GM21367 (cell line): ENCODE results near the gene CBX7.

Experiments
- ATAC-seq: cut with Tn5 transposase; IDR thresholded peaks from one replicate; pipeline ENCODE4 v1.9.1; 2021; ENCODE audit not compliant: unreplicated experiment

Gene CBX7

DNA sequence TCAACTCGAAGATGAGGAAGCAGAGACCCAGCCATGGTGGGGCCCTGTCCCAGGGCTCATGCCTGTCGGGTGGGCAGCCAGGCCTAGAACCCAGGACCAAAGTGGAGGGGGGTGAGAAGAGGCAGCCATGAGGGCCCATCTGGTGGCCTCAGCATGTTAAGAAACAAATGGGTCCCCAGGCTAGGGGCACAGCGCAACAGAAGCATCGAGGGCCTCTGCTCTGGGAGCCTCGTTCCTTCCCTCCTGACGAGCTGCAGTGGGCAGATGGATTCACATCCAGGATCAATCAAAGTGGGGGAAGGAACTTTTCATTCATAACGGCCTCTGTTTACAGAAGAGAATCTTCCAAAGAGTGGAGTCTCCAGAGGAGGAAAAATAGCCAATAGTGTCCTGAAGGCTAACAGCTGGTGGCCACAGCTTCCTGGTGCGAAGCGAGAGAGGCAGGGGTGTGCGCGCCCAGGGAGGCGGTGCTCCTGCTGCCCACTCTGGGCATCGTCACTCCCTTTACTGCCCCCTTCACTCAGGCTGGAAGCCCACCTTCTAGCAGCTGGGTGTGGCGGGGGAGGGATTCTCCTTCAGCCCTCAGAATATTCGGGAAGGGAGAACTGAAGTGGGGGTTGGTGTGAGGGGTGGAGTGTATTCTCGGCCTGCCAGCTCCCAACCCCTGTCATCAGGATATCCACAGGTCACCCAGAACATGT is 4.3 kb downstream of the CBX7 start:
- ATAC-seq, result no peak

DNA sequence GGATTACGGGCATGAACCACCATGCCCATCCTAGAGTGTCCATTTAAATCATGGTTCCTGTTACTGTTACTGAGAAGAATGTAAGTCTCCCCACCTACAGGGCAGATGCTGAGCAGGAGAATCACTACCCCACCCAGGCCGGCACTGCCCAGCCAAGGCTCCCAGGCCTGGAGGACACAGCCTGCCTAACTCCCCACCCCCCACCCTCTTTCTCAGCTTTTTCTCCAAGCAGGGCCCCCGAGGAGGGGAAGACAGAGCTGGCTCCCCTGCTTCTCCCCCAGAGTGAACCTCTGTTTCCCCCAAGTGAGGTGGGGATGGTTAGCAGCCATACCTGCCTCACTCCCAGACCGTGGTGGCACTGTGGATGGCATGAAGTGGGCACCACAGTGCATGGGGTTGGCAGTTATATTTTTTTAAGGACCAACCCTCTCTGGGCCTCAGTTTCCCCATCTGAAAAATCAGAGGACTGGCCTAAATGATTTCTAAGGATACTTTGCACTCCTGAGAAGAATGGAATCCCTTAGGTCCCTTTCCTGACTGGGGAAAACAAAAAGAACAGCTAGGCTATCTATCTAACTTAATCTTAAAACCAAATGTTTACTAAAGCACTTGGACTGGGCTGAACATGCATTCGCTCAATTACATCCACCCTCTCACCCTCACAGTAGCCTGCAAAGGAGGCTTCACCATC is 5.0 kb downstream of the CBX7 start:
- ATAC-seq, result no peak

DNA sequence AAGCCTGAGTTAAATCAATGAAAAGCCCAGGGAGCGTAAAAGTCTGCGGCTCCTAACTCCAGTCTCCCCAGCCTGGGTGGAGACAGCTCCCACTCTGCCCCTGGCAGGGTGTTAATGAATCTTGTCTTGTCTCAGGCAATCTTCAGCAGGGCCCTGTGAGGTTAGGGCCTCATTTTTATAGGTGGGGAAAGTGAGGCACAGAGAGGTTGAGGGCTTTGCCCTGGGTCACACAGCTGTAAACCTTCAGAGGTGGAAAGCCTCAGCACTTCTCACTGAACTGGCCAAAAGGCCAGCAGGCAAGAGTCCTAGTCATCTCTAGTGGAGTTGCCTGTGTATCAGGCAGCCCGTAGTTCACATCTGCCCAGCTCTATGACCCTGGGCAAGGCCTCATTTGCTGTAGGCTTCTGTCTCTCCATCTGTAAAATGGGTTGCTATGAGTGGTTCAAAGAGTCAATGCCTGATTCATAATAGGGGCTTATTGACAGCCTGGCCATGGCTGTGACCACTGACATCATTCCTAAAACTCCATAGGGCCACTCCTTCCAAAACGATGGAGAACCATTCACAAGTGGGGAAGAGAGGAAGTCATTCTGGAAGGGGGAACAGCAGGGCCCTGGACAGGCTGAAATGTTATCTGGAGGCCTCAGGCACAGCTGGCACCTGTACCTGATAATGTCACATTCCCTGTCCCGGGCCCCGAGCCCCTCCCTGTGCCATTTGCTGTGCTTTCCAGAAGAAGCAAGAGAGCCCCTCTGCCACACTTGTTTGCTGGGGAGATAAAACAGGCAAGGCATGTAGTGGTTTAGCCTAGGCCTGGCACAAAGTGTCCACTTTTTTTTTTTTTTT is 6.0 kb downstream of the CBX7 start:
- ATAC-seq, result no peak

DNA sequence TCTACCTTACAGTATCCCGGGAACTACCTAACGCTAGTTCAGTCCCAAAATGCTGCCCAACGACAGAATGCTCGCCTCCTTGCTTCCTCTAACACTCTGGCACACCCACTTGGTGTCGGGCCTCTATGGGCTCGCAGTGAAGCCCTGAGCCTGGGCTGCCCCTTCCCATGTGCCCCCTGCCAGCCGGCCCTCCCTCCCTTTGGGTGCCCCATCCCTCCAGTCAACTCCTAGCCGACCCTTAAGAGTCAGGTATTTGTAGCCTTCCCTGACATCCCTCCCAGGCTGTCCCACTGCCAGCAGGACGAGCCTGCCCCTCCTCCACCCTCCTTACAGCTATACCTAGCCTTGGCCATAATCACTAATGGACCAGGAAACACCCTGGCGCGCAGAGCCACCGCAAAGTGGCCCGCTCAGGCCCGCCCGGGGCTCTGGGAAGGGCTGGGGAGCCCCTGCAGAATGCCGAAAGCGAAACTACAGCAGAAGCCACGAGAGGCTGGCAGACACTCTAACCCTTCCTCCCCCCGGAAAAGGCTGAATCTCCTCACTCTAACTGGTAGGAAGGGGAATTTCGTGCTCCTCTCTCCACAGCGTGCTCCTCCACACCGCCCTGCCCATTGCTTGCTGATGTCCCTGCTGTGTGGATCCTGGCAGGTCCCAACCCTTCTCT is 8.2 kb downstream of the CBX7 start:
- ATAC-seq, result no peak

DNA sequence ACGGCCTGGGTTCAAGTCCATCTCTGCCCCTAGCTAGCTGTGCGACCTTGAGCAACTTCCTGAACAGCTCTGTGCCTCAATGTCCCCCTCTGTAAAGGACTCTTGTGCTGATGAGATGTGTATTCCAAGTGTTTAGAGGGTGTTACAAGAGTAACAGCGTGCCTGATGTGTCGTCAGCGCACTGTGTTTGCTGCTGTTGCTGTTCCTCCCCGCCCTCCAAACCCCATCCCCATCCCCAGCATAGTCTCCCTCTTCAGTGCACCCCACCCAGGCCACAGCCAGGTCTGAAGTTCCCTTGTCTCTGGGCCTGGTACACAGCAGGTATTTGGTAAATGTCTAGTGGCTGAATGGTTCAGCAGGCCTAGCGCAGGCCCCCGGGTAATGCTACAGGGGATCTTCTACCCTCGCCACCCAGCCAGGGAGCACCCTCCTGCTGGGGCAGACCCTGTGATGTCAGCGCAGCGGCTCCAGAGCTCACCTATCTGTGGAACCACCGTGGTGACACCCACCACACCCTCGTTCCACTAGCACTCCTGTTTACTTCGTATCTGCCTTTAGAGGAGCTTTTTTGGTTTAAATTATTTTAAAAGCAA is 10.3 kb downstream of the CBX7 start:
- no peak for ATAC-seq

DNA sequence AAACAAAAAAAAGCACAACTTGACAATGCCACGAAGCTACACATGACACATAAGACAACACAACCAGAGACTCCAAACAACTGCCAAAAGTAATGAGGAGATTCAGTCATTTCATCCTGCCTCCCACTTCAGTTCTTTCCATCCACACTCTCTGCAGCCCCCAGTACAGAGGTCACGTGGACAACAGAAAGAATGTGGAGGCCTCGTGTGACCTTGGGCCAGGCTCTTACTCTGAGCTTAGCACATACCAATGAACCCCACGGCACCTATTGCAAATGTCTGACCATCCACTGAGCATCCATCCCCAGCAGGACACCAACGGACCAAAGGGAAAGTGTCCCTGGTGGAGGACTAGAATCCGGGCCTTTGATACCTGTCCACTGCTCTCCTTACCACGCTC is 12.5 kb downstream of the CBX7 start:
- ATAC-seq, result no peak

DNA sequence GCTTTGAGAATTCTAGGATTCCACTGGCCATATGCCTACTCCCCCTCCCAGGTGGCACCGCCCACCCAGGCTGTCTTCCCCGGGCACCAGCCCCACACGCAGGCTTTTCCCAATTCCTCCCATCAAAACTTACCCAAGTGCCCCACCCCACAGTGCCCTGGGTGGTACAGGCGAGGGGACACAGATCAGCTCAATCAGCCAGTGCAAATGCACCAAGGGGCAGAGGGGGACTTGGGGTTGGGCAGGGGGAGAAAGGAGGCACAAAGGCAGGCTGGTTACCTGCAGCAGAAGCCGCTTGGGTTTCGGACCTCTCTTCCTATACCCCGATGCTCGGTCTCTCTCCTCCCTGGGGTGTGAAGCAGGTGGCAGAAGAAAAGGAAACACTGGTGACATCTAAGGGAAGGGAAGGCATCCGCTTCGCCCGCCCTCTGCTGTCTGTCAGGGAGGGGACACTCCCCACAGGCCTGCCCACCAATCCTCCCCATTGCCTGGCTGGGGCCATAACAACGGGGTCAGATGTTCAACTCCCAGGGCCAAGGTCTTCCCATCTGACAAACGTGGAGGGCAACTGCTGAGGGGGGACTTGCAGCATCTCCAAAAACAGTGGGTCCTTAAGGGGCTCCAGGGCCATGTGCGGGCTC is 14.0 kb downstream of the CBX7 start:
- ATAC-seq, result no peak

DNA sequence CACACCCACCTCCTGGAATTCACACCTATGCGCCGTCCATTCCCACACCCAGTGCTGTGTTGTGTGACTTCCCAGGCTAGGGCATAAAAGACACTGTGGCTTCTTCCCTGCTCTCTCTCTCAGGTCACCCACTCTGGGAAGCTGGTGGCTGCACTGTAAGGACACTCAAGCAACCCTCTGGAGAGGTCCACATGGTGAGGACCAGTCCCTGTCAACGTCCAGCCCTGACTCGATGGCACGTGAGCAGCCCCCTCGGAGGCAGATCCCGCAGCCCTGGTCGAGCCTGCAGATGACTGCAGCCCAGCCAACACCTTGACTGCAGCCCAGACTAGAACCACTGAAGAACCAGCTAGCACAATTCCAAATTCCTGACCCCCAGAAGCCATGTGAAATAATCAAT is 16.2 kb downstream of the CBX7 start:
- no peak for ATAC-seq

DNA sequence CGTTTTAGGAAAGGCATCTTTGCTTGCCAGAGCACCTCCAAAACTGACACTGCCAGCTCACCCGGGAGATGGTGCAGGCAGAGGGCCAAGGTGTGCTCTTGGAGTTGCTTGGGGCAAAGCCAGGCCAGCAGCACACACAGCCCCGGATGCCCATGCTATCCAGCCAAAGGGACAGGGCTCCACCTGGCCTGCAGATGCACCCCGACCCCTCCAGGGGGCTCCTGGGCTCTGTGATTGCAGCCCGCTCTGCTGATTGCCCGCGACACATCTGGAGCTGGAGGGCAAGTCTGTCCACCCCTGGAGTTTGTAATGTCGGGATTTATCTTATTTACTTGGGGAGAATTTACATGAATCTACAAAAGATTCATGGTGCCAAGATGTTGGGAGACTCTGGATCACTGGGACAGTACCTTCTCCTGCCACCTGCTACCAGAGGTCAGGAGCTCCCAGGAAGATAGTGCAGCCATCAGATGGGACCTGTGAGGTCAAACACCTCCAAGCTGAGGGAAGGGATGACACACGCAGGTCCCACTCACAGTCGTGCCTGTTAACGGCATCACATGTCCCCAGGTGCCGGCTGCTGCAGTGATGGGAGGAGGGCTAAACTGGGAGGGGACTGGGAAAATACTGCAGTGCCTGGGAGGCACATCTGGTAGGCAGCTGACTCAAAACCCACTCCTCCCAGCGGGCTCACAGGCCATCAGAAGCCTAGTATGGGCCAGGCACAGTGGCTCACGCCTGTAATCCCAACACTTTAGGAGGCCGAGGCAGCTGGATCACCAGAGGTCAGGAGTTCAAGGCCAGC is 17.2 kb downstream of the CBX7 start:
- ATAC-seq, result no peak

DNA sequence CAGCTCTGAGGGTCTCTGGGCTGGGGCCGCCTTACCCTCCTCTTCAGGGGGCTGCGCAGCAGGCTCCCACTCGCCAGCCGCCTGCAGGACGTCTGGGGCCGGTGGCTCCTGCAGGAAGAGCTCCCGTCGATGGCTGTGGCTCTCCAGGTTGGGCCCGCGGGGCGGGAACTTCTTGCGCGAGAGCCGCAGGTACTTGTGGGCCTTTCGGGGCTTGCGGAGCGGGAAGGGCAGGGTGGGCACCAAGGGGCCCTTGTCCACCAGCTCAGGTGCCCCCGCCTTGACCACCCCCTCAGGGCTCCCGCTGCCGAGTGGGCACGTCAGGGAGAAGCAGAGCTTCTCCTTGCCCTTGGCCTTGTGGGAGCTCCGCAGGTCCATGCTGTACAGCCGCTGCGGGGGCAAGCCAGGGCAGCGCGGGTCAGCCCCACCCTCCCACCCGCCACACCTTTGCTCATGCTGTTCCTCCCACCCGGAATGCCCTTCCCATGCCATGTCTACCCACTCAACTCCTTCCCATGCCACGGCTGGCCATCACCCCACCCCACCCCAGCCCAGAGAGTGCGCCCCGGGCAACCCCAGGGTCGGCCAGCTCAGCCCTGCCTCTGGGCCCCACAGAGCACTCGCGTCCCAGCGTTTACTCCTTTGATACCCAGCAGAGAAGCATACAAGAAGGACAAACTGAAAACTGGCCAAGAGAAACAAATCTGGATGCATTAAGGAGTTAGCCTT is 18.0 kb downstream of the CBX7 start:
- ATAC-seq, result no peak

DNA sequence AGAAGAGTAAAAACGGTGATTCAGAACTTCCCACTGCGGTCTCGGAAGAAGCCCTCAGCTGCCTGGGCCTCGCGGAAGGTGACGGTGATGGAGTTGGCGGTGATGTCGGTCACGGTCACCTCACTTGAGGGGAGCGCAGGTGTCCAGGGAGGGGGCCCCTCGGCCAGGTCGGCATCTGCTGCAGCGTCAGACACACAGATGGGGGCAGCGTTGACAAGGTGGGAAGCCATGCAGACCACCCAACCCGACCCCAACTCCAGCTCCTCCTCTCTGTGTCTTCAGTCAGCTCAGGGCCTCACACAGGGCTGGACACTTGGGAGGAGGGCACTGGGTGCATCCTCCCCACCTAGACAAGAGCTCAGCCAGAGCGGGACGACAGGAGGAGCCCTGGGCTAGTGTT is 18.6 kb downstream of the CBX7 start:
- ATAC-seq, result no peak

DNA sequence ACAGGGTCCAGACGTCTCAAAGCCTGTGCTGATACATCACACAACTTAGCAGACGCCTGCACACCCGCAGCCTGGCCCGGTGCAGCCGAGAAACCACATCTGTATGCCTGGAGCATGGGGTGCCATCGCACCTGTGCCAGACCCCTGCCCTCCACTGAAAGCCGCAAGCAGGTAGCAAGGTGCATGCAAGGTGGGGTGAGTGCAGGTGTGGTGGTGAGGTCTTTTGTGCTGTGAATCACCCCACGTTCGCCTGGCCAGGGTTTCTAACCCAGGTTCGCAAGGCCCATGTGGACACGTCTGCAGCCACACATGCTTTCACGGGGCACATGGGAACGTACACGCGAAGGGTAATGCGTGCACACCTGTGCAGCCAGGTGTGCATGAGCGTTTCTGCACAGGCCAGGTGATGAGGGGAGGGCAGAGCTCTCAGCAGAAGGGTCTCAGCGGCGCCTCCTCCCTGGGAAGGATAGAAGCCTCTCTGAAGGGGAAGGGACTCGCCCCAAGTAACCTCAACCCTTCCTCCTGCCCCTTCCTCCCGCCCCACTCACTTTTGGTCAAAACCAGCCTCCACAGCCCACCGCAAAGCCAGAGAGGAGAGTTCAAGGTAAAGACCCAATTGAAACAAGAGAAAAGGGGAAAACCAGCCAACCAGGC is 19.5 kb downstream of the CBX7 start:
- no peak for ATAC-seq

DNA sequence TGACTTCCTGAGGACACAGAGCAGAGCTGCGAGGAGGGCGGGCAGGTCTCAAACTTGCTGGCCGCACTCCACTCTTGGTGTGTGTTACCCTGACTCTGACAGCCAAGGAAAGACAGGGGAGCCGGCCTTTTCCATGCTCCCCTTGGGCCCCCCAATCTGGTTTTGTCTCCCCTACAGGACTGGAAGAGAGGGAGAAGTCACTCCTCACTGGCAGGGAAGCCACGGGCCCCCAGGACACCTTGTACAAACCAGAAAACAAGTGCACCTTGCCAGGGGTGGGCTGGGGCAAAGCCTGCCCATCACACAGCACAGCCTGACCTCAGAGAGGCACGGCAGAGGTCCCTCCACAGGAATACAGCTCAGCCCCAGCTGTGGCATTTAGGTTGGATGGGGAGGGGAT is 20.2 kb downstream of the CBX7 start:
- ATAC-seq, result no peak

DNA sequence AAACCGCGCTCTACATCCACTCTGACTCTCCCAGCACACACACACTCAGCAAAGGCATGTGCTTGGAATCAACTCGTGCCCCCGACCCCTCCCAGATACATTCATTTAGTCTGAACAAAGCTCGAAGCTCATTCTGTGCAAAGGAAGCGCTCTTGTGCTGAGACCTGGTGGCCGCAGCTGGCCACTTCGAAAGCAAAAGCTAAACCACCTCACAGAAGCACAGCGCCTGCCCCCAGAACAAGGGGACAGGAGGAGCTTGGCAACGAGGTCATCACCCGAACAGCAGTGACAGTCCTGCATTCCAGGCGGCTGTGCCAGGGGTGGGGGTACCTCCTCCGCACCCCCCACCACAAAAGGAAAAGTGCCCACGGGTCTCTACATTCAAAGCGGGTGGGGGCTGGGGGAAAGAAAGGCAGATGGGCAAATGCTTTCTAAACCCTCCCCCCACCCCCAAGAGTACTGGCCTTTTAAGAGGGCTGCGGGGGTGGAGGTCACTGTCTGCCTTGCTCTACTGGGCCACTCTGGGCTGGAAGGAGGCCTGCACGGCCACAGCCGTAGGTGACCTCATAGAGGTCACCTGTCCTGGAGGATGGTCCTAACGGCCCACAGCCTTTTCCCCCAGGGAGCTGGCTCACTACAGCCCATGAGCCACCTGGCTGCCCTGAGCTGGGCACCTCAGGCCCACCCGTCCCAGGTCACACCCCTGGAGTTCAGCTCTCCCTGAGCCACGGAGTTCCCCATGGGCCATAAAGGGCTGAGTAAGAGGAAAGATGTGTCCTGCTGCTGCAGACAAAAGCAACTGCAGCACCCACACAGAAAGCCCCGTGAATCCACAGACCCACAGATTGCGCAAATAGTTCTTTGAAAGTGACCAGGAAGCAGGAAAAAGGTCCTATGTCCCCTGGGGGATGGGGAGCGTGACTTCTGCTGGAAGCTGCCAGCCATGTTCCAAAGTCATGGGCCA is 21.3 kb downstream of the CBX7 start:
- no peak for ATAC-seq

DNA sequence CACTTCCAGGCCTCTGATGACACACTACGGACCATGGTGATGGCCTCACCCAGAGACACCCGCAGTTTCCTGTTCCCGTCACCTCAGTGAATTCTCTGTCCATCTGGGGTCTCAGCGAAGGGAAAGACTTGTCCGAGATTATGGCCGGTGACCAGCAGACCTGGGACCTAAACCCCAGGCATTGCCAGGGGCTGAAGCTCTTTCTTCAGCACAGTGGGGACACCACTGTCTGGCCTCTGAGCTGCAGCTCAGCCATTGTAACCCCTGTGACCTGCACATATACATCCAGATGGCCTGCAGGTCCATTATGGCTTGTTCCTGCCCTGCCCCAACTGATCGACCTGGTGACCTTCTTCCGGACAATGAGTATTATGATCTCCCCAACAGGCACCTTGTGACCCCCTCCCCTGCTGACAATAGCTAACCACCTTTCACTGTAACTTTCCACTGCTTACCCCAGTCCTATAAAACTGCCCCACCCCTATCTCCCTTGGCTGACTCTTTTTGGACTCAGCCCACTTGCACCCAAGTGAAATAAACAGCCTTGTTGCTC is 22.3 kb downstream of the CBX7 start:
- no peak for ATAC-seq

DNA sequence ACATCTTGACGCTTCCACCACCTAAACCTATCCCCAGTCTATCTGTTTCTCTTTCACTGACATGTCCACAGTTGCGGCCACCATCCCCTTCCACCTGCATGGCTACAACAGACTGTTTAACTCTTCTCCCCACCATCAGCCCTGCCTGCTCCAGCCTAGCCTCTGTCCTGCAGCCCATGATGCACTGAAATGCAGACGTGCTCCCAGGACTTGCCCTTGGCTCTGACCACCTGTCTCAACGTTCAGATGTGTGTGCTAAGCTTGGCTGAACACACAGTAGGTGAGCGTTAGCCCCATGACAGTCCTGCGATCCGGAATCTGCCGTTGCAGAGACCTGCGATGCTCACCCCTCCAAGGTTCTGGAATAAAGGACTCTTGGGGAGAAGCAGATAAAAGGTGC is 22.7 kb downstream of the CBX7 start:
- ATAC-seq, result no peak

DNA sequence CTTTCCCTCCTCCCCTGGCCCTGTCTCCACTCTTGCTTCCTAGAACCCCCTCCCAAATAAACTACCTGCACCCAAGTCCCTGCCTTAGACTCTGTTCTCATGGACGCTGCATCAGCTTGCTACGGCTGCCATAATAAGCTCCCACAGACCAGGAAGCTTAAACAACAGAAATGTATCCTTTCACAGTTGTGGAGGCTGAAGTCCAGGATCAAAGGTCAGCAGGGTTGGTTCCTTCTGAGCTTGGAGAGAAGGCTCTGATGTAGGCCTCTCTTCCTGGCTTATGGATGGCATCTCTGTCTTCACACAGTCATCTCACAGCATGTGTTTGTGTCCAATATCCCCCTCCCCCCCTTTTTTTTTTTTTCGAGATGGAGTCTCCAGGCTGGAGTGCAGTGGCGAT is 23.4 kb downstream of the CBX7 start:
- ATAC-seq, result no peak
